IPS-18c (cell line): ENCODE data around the gene SLC49A4.
A peak's percentile ranks its signal among the peaks of the same experiment; 100 is the strongest.

Experiments used
- H3K4me3 ChIP-seq: 2 replicates; pipeline ENCODE4 v1.7.0; 2013; ENCODE audit warnings: low read depth, mild to moderate bottlenecking, low read length, moderate library complexity; ENCODE audit not compliant: insufficient read depth
- H3K9me3 ChIP-seq: one replicate; pipeline ENCODE4 v1.6.1; 2013; ENCODE audit warnings: mild to moderate bottlenecking, low read length, moderate library complexity; ENCODE audit not compliant: control insufficient read depth, insufficient read depth

Gene SLC49A4

GRCh38 chr3:122776675-122777468 lies 18.0 kb upstream of the SLC49A4 start:
- H3K4me3 ChIP-seq = no peak overlapping the region
- no peaks in the 10 kb centered on the region for H3K9me3 ChIP-seq

GRCh38 chr3:122777563-122777962 lies 17.3 kb upstream of the SLC49A4 start:
- no peaks in the 10 kb centered on the region for H3K9me3 ChIP-seq
- no peak overlapping the region for H3K4me3 ChIP-seq

- Histone ChIP-seq H3K9me3 (no peaks in the 10 kb centered on the region), H3K4me3 (no peak overlapping the region)
These were observed 12.1 kb upstream of the SLC49A4 start for GRCh38 chr3:122782804-122783203.

GRCh38 chr3:122784436-122784835 lies 10.4 kb upstream of the SLC49A4 start:
- H3K9me3 ChIP-seq = no peaks in the 10 kb centered on the region
- H3K4me3 ChIP-seq = no peak overlapping the region

GRCh38 chr3:122785231-122785630 lies 9.6 kb upstream of the SLC49A4 start:
- H3K4me3 ChIP-seq = no peak overlapping the region
- H3K9me3 ChIP-seq = no peaks in the 10 kb centered on the region

GRCh38 chr3:122786066-122786465 lies 8.8 kb upstream of the SLC49A4 start:
- Histone ChIP-seq H3K4me3 (no peak overlapping the region), H3K9me3 (no peaks in the 10 kb centered on the region)

- no peaks in the 10 kb centered on the region for H3K9me3 ChIP-seq
- H3K4me3 ChIP-seq = no peak overlapping the region
These were observed 7.0 kb upstream of the SLC49A4 start for GRCh38 chr3:122787872-122788271.

- Histone ChIP-seq H3K9me3 (no peaks in the 10 kb centered on the region), H3K4me3 (no peak overlapping the region)
These were observed 5.1 kb upstream of the SLC49A4 start for GRCh38 chr3:122789585-122790273.

GRCh38 chr3:122793568-122794416 lies 1.1 kb upstream of the SLC49A4 start, which contains the start of gene HSPBAP1:
Gene HSPBAP1 (minus strand): TSS chr3:122793831. CDS start chr3:122793680, 151 bp downstream.
- no peaks in the 10 kb centered on the region for H3K9me3 ChIP-seq
- peak within 1 kb of the TSS; percentile 60 for H3K4me3 ChIP-seq

GRCh38 chr3:122794483-122794778 lies 438 bp upstream of the SLC49A4 start:
- H3K4me3 ChIP-seq = peak overlapping the region; percentile 60
- no peaks in the 10 kb centered on the region for H3K9me3 ChIP-seq

GRCh38 chr3:122795674-122796195 lies 866 bp downstream of the SLC49A4 start:
- H3K9me3 ChIP-seq = no peaks in the 10 kb centered on the region
- H3K4me3 ChIP-seq = peak overlapping the region; percentile 60

- H3K9me3 ChIP-seq = no peaks in the 10 kb centered on the region
- no peak overlapping the region for H3K4me3 ChIP-seq
These were observed 2.4 kb downstream of the SLC49A4 start for GRCh38 chr3:122797291-122797690.

- Histone ChIP-seq H3K4me3 (no peak overlapping the region), H3K9me3 (no peaks in the 10 kb centered on the region)
These were observed 4.5 kb downstream of the SLC49A4 start for GRCh38 chr3:122799322-122799721.

GRCh38 chr3:122800031-122800430 lies 5.2 kb downstream of the SLC49A4 start:
- H3K4me3 ChIP-seq = no peak overlapping the region
- no peaks in the 10 kb centered on the region for H3K9me3 ChIP-seq

GRCh38 chr3:122800706-122801237 lies 5.9 kb downstream of the SLC49A4 start:
- Histone ChIP-seq H3K9me3 (no peaks in the 10 kb centered on the region), H3K4me3 (no peak overlapping the region)

GRCh38 chr3:122802323-122802722 lies 7.5 kb downstream of the SLC49A4 start:
- H3K4me3 ChIP-seq = no peak overlapping the region
- H3K9me3 ChIP-seq = no peaks in the 10 kb centered on the region

- H3K4me3 ChIP-seq = no peak overlapping the region
- no peaks in the 10 kb centered on the region for H3K9me3 ChIP-seq
These were observed 9.1 kb downstream of the SLC49A4 start for GRCh38 chr3:122803977-122804376.
